IPS-11a (cell line): Measurements from ENCODE around the gene ESPN.

Experiments used
- H3K4me3 ChIP-seq: one replicate; pipeline ENCODE4 v1.5.1; 2013; ENCODE audit warnings: low read depth, low read length, control low read depth

Gene ESPN

GRCh38 chr1:6508816-6509189, 84.2 kb downstream of the ESPN start:
- H3K4me3 ChIP-seq = no peak overlapping the region

GRCh38 chr1:6509220-6509918, 84.8 kb downstream of the ESPN start:
- H3K4me3 ChIP-seq = no peak overlapping the region

- H3K4me3 ChIP-seq = no peak overlapping the region
These were observed 85.3 kb downstream of the ESPN start for GRCh38 chr1:6509919-6510291.

GRCh38 chr1:6510493-6510892, 85.9 kb downstream of the ESPN start:
- no peak overlapping the region for H3K4me3 ChIP-seq
